ENCODE measurements around the gene URB1. TPM values are rescaled to one million over a fixed set of nuclear protein-coding genes. Genes with fewer than 3 reads are reported as not detected.

The URB1 gene
- total RNA-seq, 1 experiment from 2014 or later: 18.1 TPM

- ATAC-seq: no peak
These were observed 91.2 kb downstream of the URB1 start for GRCh38 chr21:32301596-32301995.

GRCh38 chr21:32300117-32300681 lies 92.6 kb downstream of the URB1 start:
- intact Hi-C loops (cut with micrococcal nuclease; ENCODE audit: unreplicated experiment) (no loop called here), in situ Hi-C loops (cut with HindIII; ENCODE audit: low pct_unique_long_range_greater_than_20kb, low sequenced_read_pairs) (no loop called here)
- ATAC-seq: no peak
- CTCF ChIA-PET: no interaction called here
- Histone ChIP-seq H3K9me3 (ENCODE audit: control insufficient read depth, insufficient read depth, low read depth, low read length) (no peaks in the 10 kb centered on the region), H3K4me1 (ENCODE audit: control insufficient read depth, insufficient read depth, low read length) (no peaks in the 10 kb centered on the region), H3K36me3 (ENCODE audit: control insufficient read depth, insufficient read depth, low read length) (no peaks in the 10 kb centered on the region; the same call in 1 of the 2 replicates), H3K4me3 (ENCODE audit: low read depth in 2 of 2, low read length in 2 of 2) (no peak overlapping the region), H3K27ac (ENCODE audit: low read length) (no peak overlapping the region), H3K27me3 (ENCODE audit: control insufficient read depth, insufficient read depth, low read length) (no peaks in the 10 kb centered on the region)
- no TSS peak for BruUV-seq (replicated peaks)
- POLR2A ChIA-PET: no interaction called here
- TF ChIP-seq TCF7L2 (IDR thresholded peaks at IDR 0.05; ENCODE audit: low read depth, low read length) (no peak), CTCF (IDR thresholded peaks at IDR 0.05) (no peak), SIN3A (IDR thresholded peaks at IDR 0.05; ENCODE audit: borderline replicate concordance, insufficient read depth, low read depth, low read length) (no peak), REST (IDR thresholded peaks at IDR 0.05; ENCODE audit: insufficient read depth in 1 of 2, low read depth in 2 of 2, low read length in 1 of 2) (no peak), POLR2AphosphoS5 (IDR thresholded peaks at IDR 0.05; ENCODE audit: low read depth, low read length) (no peak)
- no peak for DNase-seq (ENCODE audit: low read depth, low spot score)

More at GRCh38 chr21:32301596-32301995, 91.2 kb downstream of the URB1 start:
- ChIA-PET POLR2A (no interaction called here), CTCF (no interaction called here)
- H3K4me3 ChIP-seq (ENCODE audit: low read depth in 2 of 2, low read length in 2 of 2): no peak overlapping the region
- no peak for DNase-seq (ENCODE audit: low read depth, low spot score)
- BruUV-seq (replicated peaks): no TSS peak
- intact Hi-C loops (cut with micrococcal nuclease; ENCODE audit: unreplicated experiment): no loop called here
- in situ Hi-C loops (cut with HindIII; ENCODE audit: low pct_unique_long_range_greater_than_20kb, low sequenced_read_pairs): no loop called here
- no peaks in the 10 kb centered on the region; the same call in 1 of the 2 replicates for H3K36me3 ChIP-seq (ENCODE audit: control insufficient read depth, insufficient read depth, low read length)
- H3K27me3 ChIP-seq (ENCODE audit: control insufficient read depth, insufficient read depth, low read length): no peaks in the 10 kb centered on the region
- H3K27ac ChIP-seq (ENCODE audit: low read length): no peak overlapping the region
- TF ChIP-seq SIN3A (IDR thresholded peaks at IDR 0.05; ENCODE audit: borderline replicate concordance, insufficient read depth, low read depth, low read length) (no peak), TCF7L2 (IDR thresholded peaks at IDR 0.05; ENCODE audit: low read depth, low read length) (no peak), CTCF (IDR thresholded peaks at IDR 0.05) (no peak), POLR2AphosphoS5 (IDR thresholded peaks at IDR 0.05; ENCODE audit: low read depth, low read length) (no peak), REST (IDR thresholded peaks at IDR 0.05; ENCODE audit: insufficient read depth in 1 of 2, low read depth in 2 of 2, low read length in 1 of 2) (no peak)
- H3K4me1 ChIP-seq (ENCODE audit: control insufficient read depth, insufficient read depth, low read length): no peaks in the 10 kb centered on the region
- H3K9me3 ChIP-seq (ENCODE audit: control insufficient read depth, insufficient read depth, low read depth, low read length): no peaks in the 10 kb centered on the region
